ENCODE data around the gene CFAP161.

DNA sequence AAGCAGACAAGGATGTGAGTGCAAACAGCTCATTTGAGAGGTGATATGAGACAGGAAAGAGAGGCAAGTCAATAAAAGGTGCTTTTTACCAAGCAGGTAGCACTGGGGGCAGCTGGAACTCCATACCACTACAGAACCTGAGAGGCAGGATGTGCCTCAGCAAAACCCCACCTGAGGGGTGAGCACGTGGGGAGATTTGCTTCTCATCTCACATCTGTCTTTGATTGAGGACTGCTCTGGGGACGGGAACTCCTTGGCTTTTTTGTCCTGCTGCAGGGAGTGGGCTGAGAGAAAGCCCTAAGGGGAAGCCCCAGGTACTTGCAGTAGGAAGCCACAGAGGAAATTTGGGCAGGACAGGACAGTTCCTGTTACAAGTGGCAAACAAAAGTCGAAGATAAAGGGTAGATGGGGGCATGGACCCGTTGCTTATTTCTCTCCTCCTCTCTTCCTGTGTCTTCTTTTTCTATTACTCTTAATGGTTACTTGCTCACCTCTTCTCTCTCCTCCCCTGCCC is 27.1 kb downstream of the CFAP161 start:
- TF ChIP-seq, protein P1, sequence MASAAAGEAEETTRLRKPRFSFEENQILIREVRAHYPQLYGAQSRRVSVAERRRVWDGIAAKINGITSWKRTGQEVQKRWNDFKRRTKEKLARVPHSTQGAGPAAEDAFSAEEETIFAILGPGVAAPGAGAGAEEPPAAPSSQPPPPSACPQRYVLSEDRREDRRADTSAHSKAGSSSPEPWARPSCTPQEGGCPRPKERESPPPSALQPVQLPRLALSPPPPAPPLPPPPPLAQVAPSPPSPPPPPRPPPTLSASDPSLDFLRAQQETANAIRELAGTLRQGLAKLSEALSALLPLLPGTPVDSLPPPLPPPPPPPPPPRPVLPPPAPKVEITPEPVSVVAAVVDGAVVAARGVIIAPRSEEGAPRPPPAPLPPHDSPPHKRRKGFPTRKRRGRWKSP (CRISPR knock-in tag; IDR thresholded peaks at IDR 0.05) = no peak
- TF ChIP-seq AHR (CRISPR knock-in tag; IDR thresholded peaks at IDR 0.05) (no peak), ZNF781 (CRISPR knock-in tag; IDR thresholded peaks at IDR 0.05; ENCODE audit: borderline replicate concordance, not compliant biosample characterization) (no peak)

Measured in HepG2 (cell line).